ENCODE data around the gene FLT3LG.

DNA sequence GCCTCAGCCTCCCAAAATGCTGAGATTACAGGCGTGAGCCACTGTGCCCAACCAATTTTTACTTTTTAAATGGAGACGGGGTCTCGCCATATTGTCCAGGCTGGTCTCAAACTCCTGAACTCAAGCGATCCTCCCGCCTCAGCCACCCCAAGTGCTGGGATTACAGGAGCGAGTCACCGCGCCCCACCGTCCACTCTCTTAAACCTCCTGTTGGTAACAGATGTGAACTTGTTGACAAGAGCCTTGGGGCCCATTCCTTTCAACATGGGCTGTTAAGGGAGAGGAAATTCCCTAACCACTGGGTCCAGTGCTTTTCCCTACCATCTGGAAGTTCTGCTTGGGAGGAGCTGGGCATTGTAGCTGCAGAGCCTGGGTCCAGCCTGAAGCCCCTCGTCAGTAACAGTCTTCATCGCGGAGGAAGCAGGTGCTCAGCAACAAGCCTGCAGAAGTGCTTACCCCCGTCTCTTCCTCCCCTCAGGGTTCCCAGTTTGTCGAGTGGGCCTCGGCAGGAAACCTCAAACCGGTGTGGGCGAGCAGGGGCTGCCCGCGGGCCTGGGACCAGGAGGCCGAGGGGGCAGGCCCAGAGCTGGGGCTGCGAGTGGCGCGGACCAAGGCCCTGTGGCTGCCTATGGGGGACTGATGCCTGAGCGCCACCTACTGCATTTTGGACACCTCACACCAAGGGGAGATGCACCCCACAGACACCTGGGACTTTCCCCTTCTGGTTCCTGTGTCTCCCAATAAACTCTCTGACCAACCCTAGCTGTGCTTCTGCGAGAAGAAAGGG, 4.0 kb upstream of the FLT3LG start:
- TF ChIP-seq, protein P1, sequence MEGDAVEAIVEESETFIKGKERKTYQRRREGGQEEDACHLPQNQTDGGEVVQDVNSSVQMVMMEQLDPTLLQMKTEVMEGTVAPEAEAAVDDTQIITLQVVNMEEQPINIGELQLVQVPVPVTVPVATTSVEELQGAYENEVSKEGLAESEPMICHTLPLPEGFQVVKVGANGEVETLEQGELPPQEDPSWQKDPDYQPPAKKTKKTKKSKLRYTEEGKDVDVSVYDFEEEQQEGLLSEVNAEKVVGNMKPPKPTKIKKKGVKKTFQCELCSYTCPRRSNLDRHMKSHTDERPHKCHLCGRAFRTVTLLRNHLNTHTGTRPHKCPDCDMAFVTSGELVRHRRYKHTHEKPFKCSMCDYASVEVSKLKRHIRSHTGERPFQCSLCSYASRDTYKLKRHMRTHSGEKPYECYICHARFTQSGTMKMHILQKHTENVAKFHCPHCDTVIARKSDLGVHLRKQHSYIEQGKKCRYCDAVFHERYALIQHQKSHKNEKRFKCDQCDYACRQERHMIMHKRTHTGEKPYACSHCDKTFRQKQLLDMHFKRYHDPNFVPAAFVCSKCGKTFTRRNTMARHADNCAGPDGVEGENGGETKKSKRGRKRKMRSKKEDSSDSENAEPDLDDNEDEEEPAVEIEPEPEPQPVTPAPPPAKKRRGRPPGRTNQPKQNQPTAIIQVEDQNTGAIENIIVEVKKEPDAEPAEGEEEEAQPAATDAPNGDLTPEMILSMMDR (IDR thresholded peaks at IDR 0.05), result no peak
- TF ChIP-seq POLR2AphosphoS5 (IDR thresholded peaks at IDR 0.05), result no peak

Data from prostate gland (tissue), 2 donors.